Frontal cortex (tissue), 4 donors: ENCODE data around the gene ZNF652. TPM values are rescaled to one million over a fixed set of nuclear protein-coding genes. Genes with fewer than 3 reads are reported as not detected.
A peak's percentile ranks its signal among the peaks of the same experiment; 100 is the strongest.
"Not testable (repeated sequence)": the region's sequence is repeated elsewhere in the genome, so short reads cannot be mapped to it uniquely, and the experiment has no call there.

Experiments
- DNase-seq, 2 donors: peaks; one replicate each; pipeline ENCODE4 v3.0.0; 2012; ENCODE audit warnings: low spot score in 2 of 2
- FAIRE-seq: peaks from 2 replicates; lab custom pipeline; 2012; peaks lifted over from hg19 to GRCh38; lab: Jason Lieb, UNC
- total RNA-seq: library from RNA; depleted of rRNA; stranded (reverse); fragments of >200 nt; gene quantifications from one replicate; pipeline ENCODE4 v1.2.3, GENCODE V29; 2014
- donor health status: control.
- donor health status: control.
- donor health status: control.

Gene ZNF652
- total RNA-seq, 1 donor from 2014 or later: 28.5 TPM

GRCh38 chr17:49280918-49281317, 81.1 kb downstream of the ZNF652 start:
- FAIRE-seq (no peak), DNase-seq (no peak)

- no peak for DNase-seq
- FAIRE-seq: no peak
Observed at GRCh38 chr17:49280061-49280460, 82.0 kb downstream of the ZNF652 start.

- FAIRE-seq, DNase-seq: not testable (repeated sequence)
Observed at GRCh38 chr17:49279263-49280015, 82.6 kb downstream of the ZNF652 start.

GRCh38 chr17:49278076-49278475, 84.0 kb downstream of the ZNF652 start:
- FAIRE-seq (no peak), DNase-seq (no peak)

- FAIRE-seq (no peak), DNase-seq (no peak)
Observed at GRCh38 chr17:49277638-49278037, 84.4 kb downstream of the ZNF652 start.

GRCh38 chr17:49275981-49276380, 86.1 kb downstream of the ZNF652 start:
- not testable (repeated sequence) for FAIRE-seq, DNase-seq

- no peak for DNase-seq
- no peak for FAIRE-seq
Observed at GRCh38 chr17:49269356-49269755, 92.7 kb downstream of the ZNF652 start.

GRCh38 chr17:49267912-49268311, 94.1 kb downstream of the ZNF652 start:
- DNase-seq (no peak), FAIRE-seq (no peak)

- DNase-seq: no peak
- FAIRE-seq: no peak
Observed at GRCh38 chr17:49266233-49266632, 95.8 kb downstream of the ZNF652 start.

- not testable (repeated sequence) for DNase-seq, FAIRE-seq
Observed at GRCh38 chr17:49261540-49261939, 100.5 kb downstream of the ZNF652 start.

- DNase-seq: no peak
- no peak for FAIRE-seq
Observed at GRCh38 chr17:49260817-49261291, 101.2 kb downstream of the ZNF652 start.

- peak; percentile 51 to 78 for DNase-seq
- FAIRE-seq: no peak
Observed at GRCh38 chr17:49260011-49260816, 101.8 kb downstream of the ZNF652 start.

GRCh38 chr17:49259663-49260010, 102.4 kb downstream of the ZNF652 start:
- FAIRE-seq: no peak
- DNase-seq: no peak

- DNase-seq (no peak), FAIRE-seq (no peak)
Observed at GRCh38 chr17:49258394-49258793, 103.7 kb downstream of the ZNF652 start.

GRCh38 chr17:49255125-49255524, 106.9 kb downstream of the ZNF652 start:
- FAIRE-seq (no peak), DNase-seq (no peak)

GRCh38 chr17:49254066-49254465, 108.0 kb downstream of the ZNF652 start:
- no peak for DNase-seq
- FAIRE-seq: no peak

GRCh38 chr17:49252148-49252695, 109.8 kb downstream of the ZNF652 start:
- no peak for FAIRE-seq
- no peak for DNase-seq

GRCh38 chr17:49249890-49250522, 112.0 kb downstream of the ZNF652 start:
- no peak for FAIRE-seq
- no peak for DNase-seq

- DNase-seq (no peak), FAIRE-seq (no peak)
Observed at GRCh38 chr17:49249292-49249794, 112.7 kb downstream of the ZNF652 start.

GRCh38 chr17:49247944-49248343, 114.1 kb downstream of the ZNF652 start:
- FAIRE-seq (no peak), DNase-seq (no peak)
